Spleen (tissue), 7 donors: ENCODE measurements around the gene P2RX2.

ENCODE experiments used
- CTCF ChIP-seq, 11 experiments: fragments of 200-600 bp in 7 of 11; fragments of 450-650 bp in 4 of 11; sonication (generic) in 4 of 11; IDR thresholded peaks in 8 of 11; conservative IDR thresholded peaks in 3 of 11; 1 replicate in 7 of 11; 2 replicates in 4 of 11; pipeline versions ENCODE4 v1.4.0 to v1.8.0; 2016 to 2021; ENCODE audit warnings: antibody characterized with exemption in 11 of 11, inconsistent platforms in 4 of 11, mild to moderate bottlenecking in 1 of 11
- POLR2A ChIP-seq, 3 donors: fragments of 450-650 bp; IDR thresholded peaks; one replicate each; pipeline ENCODE4 v1.5.1; 2017; ENCODE audit warnings: antibody characterized with exemption in 3 of 3, mild to moderate bottlenecking in 1 of 3
- POLR2AphosphoS5 ChIP-seq, 3 donors: sonication (generic); formaldehyde crosslinking; IDR thresholded peaks; one replicate each; pipeline ENCODE4 v1.5.1; 2017; ENCODE audit warnings: antibody characterized with exemption in 3 of 3
- donor health status: DM: no; HTN: no; CAD: no; lungs with moderate emphysema.
- donor health status: DM: no; HTN: no; CAD: no.
- donor health status: DM: no; HTN: no; CAD: no.

- TF ChIP-seq POLR2AphosphoS5 (IDR thresholded peaks at IDR 0.05) (no peak), CTCF (IDR thresholded peaks at IDR 0.05 in 8 of 11, conservative IDR thresholded peaks at IDR 0.05 in 3 of 11) (no peak), POLR2A (IDR thresholded peaks at IDR 0.05) (no peak)
These were observed 13.1 kb downstream of the P2RX2 start for GRCh38 chr12:132631666-132632065.
